Measurements from ENCODE around the gene GTF3C5. TPM values are rescaled to one million over a fixed set of nuclear protein-coding genes. Genes with fewer than 3 reads are reported as not detected.

Gene GTF3C5
- total and polyA plus RNA-seq, 2 donors (not counting 1 experiment from before 2014, with no cell fraction given) = 32.2 to 32.4 TPM

- Histone ChIP-seq H3K79me2 (ENCODE audit: control insufficient read depth, insufficient read depth, low read length) (no peaks in the 10 kb centered on the region), H3K4me2 (ENCODE audit: extremely low read depth, insufficient read depth, low read length) (no peak overlapping the region), H3K9me3 (ENCODE audit: control insufficient read depth, insufficient read depth, low read depth, low read length) (no peaks in the 10 kb centered on the region), H3K36me3 (ENCODE audit: control insufficient read depth, insufficient read depth, low read length) (peaks cover 25% of the 10 kb centered on the region), H3K27me3 (ENCODE audit: control insufficient read depth, insufficient read depth, low read length) (no peaks in the 10 kb centered on the region), H3K27ac (ENCODE audit: insufficient read depth, low read length) (no peak overlapping the region), H4K20me1 (ENCODE audit: control insufficient read depth, extremely low read depth, insufficient read depth, low read length) (no peaks in the 10 kb centered on the region), H2AFZ (ENCODE audit: low read length) (no peak overlapping the region), H3K4me1 (ENCODE audit: control insufficient read depth, extremely low read depth, insufficient read depth, low read length) (no peaks in the 10 kb centered on the region), H3K9ac (ENCODE audit: insufficient read depth, low read length) (no peak overlapping the region), H3K4me3 (replicated peaks in 1 of 4; ENCODE audit: control extremely low read depth in 1 of 4, insufficient read depth in 1 of 4, low read depth in 3 of 4, low read length in 4 of 4) (no peak overlapping the region)
- TF ChIP-seq EZH2 (IDR thresholded peaks at IDR 0.05; ENCODE audit: low read length, missing control alignments) (no peak), CTCF (conservative IDR thresholded peaks at IDR 0.05 in 1 of 2, IDR thresholded peaks at IDR 0.05 in 1 of 2; ENCODE audit: low read depth in 1 of 2, low read length in 2 of 2) (no peak)
- DNase-seq (ENCODE audit: low read depth in 2 of 2) = no peak
These were observed 21.3 kb downstream of the GTF3C5 start for GRCh38 chr9:133051966-133052539.

GRCh38 chr9:133054194-133054890 is 23.5 kb downstream of the GTF3C5 start:
- Histone ChIP-seq H3K79me2 (ENCODE audit: control insufficient read depth, insufficient read depth, low read length) (no peaks in the 10 kb centered on the region), H3K36me3 (ENCODE audit: control insufficient read depth, insufficient read depth, low read length) (peaks cover 24% of the 10 kb centered on the region), H2AFZ (ENCODE audit: low read length) (no peak overlapping the region), H3K4me3 (replicated peaks in 1 of 4; ENCODE audit: control extremely low read depth in 1 of 4, insufficient read depth in 1 of 4, low read depth in 3 of 4, low read length in 4 of 4) (no peak overlapping the region), H3K4me2 (ENCODE audit: extremely low read depth, insufficient read depth, low read length) (no peak overlapping the region), H3K27me3 (ENCODE audit: control insufficient read depth, insufficient read depth, low read length) (no peaks in the 10 kb centered on the region), H3K27ac (ENCODE audit: insufficient read depth, low read length) (no peak overlapping the region), H3K9me3 (ENCODE audit: control insufficient read depth, insufficient read depth, low read depth, low read length) (no peaks in the 10 kb centered on the region), H4K20me1 (ENCODE audit: control insufficient read depth, extremely low read depth, insufficient read depth, low read length) (no peaks in the 10 kb centered on the region), H3K9ac (ENCODE audit: insufficient read depth, low read length) (no peak overlapping the region), H3K4me1 (ENCODE audit: control insufficient read depth, extremely low read depth, insufficient read depth, low read length) (no peaks in the 10 kb centered on the region)
- no peak for TF ChIP-seq CTCF (conservative IDR thresholded peaks at IDR 0.05 in 1 of 2, IDR thresholded peaks at IDR 0.05 in 1 of 2; ENCODE audit: low read depth in 1 of 2, low read length in 2 of 2)
- TF ChIP-seq EZH2 (IDR thresholded peaks at IDR 0.05; ENCODE audit: low read length, missing control alignments) = no peak
- DNase-seq (ENCODE audit: low read depth in 2 of 2) = no peak

- no peak overlapping the region for H3K27ac ChIP-seq (ENCODE audit: insufficient read depth, low read length)
- H3K4me1 ChIP-seq (ENCODE audit: control insufficient read depth, extremely low read depth, insufficient read depth, low read length) = no peaks in the 10 kb centered on the region
- no peaks in the 10 kb centered on the region for H3K27me3 ChIP-seq (ENCODE audit: control insufficient read depth, insufficient read depth, low read length)
- H3K9ac ChIP-seq (ENCODE audit: insufficient read depth, low read length) = no peak overlapping the region
- no peaks in the 10 kb centered on the region for H3K9me3 ChIP-seq (ENCODE audit: control insufficient read depth, insufficient read depth, low read depth, low read length)
- no peak overlapping the region for H2AFZ ChIP-seq (ENCODE audit: low read length)
- no peaks in the 10 kb centered on the region for H4K20me1 ChIP-seq (ENCODE audit: control insufficient read depth, extremely low read depth, insufficient read depth, low read length)
- H3K79me2 ChIP-seq (ENCODE audit: control insufficient read depth, insufficient read depth, low read length) = no peaks in the 10 kb centered on the region
- TF ChIP-seq EZH2 (IDR thresholded peaks at IDR 0.05; ENCODE audit: low read length, missing control alignments) (no peak), CTCF (conservative IDR thresholded peaks at IDR 0.05 in 1 of 2, IDR thresholded peaks at IDR 0.05 in 1 of 2; ENCODE audit: low read depth in 1 of 2, low read length in 2 of 2) (no peak)
- no peak overlapping the region for H3K4me2 ChIP-seq (ENCODE audit: extremely low read depth, insufficient read depth, low read length)
- H3K4me3 ChIP-seq (replicated peaks in 1 of 4; ENCODE audit: control extremely low read depth in 1 of 4, insufficient read depth in 1 of 4, low read depth in 3 of 4, low read length in 4 of 4) = no peak overlapping the region
- DNase-seq (ENCODE audit: low read depth in 2 of 2) = peak; percentile 8 to 16
- peaks cover 24% of the 10 kb centered on the region for H3K36me3 ChIP-seq (ENCODE audit: control insufficient read depth, insufficient read depth, low read length)
These were observed 24.2 kb downstream of the GTF3C5 start for GRCh38 chr9:133054966-133055365.
